DMS153 treated with DMSO at 0.1 percent for 48 hours (cell line): ENCODE measurements around the gene FUBP3.

Experiments used
- DNase-seq: peaks from one replicate; lab custom pipeline; 2025; ENCODE audit not compliant: unreplicated experiment; lab: John Stamatoyannopoulos, UW

The FUBP3 gene

DNA sequence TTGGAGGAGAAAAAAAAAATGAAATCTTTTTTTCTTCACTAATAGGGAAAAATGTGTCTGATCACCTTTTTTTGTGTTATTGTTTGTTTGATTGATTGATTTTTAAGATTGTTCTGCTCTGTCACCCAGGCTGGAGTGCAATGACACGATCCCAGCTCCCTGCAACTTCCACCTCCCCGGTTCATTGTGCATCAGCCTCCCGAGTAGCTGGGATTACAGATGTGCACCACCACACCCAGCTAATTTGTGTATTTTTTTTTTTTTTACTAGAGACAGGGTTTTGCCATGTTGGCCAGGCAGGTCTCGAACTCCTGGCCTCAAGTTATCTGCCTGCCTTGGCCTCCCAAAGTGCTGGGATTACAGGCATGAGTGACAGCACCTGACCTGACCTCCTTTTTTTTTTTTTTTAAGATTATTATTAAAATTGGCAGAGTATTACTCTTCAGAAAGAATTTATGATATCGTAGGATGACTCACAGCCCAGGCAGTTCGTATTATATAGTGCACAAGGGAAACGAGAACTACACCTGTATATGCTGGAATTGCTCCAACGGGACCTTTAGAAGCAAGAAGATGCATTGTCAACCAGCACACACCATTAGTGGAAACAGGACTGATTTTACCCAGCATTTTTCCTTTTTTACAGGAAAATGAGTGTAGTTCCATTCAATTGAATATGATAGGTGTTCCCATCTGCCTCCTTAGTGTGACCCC lies 27.7 kb downstream of the FUBP3 start:
- DNase-seq = no peak

DNA sequence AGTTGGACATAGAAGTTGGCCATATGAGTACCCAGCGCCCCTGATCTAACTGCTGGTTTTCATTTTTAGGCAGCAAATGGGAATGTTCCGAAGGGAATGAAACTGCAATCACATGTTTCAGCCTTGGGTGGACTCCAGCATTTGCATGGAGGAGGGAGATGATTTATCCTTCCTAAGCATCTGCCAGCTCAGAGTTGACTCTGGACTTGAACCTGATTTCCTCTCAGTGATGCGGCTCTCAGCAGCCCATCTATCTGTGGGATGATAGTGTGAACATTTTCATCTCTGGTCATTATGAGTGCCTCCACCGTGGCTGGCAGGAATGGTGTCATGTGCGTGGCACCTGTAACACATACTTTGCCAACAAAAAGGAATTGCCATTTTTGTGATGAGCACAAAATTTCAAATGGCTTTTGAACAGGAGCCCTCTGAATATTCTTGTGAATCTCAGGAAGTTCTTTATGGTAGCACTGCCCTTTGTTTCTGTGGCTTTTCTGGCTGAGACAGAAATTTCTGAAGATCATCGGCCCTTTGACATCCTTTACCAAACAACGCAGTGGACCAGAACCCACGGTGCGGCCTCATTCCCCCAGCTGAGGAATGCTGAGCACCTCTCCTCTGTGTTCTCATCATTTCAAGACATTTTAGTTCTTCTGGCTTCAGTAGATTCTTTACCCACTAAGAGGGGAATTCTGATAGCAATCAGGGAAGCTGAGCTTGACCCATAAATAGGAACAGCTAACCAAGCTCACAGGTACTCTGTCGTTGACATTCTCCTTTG lies 28.5 kb downstream of the FUBP3 start:
- DNase-seq = no peak

DNA sequence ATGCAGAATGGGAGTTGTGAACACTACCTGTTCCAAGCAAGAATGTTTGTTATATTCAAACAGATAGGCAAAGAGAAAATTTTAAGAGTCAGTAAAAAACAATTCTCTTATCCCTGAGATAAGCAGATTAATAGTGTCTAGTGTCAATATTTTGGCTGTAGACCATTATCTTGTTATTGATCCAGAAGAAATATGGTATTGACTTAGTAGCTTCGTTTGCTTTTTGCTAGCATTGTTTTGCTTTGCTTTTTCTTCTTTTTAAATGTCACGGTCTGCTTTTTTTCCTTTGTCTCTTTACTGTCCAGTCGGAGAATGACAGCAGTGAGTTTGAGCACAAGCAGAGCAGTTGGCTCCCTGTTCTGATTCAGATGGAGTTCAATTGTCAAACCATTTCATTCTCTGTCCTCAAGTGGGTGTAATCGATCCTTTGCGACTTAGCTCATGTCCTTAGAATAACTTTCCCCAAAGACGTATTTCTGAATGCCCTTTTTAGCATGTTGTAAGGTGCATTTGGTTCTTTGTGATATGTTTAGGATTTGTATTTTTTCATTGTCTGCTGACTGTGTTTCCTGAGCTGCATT lies 29.3 kb downstream of the FUBP3 start:
- DNase-seq = no peak

DNA sequence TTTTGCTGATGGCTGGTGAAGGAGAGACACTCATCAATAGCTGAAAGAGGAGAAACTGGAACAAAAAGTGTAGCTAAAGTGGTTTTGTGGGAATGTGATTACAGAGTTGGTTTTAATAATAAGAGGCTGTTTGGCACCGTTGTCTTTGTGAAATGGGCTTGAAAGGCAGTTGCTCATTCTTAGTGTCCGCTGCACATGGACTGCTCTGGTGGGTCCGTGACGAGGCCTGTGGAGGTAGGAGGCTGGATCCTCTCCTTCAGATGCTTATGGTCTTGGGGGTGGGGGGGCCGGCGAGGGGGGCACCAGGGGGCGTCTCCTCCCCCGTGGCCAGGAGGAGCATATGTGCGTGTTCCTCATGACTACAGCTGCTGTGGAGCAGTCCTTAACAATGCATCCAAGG lies 29.8 kb downstream of the FUBP3 start:
- no peak for DNase-seq

DNA sequence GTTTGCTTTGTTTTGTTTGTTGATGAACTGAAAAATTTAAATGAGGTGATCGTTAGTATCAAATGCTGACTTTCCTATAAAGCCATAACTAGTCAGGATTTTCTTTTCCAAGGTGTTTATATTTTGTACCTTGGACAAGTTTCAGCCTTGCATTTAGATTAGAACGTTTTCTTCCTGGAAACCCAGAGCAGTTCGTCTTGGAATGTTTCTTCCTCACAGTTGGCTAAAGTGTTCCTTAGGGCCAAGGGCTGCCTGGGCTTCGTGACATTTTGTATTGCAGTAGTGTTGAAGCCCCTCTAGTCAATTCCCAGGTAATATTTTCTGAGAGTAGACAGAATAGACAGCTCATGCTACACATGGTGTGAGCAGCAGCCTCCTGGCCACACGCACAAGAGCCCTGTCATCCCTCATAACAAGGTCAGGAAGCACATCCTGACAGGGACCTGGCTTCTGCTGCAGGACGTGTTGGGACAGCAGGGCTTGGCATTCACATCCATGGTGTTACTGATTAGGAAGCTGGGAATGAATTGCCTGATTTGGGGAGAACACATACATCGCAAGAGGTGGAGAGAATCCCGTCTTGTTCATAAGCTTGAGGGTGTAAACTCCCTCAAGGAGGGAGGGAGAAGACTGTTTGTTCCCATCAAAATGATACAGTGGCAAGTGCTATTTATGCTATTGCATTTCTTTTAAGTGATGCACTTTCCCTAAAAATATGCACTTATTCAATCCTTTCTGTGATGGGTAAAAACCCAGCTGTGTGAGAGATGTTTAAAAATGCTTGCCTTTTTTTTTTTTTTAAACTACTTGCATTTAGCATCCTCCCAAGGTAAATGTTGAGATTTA lies 31.7 kb downstream of the FUBP3 start:
- no peak for DNase-seq

DNA sequence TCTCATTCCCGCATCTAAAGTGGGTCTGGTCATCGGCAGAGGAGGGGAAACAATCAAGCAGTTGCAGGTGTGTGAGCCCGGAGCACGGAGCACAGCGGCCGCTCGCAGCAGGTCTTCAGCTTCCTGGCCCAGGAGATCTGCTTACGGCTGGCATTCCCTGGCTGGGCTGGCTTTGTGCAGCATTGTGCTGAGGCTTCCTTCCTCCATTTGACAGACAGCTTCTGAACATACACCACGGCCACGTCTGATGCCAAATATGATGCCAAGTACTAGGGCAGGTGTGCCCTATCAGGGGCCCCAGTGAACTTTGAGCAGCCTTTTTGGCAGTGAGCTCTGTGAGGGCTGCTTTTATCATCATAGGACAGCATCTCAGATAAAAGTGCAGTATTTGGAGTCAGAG lies 37.1 kb downstream of the FUBP3 start:
- no peak for DNase-seq

DNA sequence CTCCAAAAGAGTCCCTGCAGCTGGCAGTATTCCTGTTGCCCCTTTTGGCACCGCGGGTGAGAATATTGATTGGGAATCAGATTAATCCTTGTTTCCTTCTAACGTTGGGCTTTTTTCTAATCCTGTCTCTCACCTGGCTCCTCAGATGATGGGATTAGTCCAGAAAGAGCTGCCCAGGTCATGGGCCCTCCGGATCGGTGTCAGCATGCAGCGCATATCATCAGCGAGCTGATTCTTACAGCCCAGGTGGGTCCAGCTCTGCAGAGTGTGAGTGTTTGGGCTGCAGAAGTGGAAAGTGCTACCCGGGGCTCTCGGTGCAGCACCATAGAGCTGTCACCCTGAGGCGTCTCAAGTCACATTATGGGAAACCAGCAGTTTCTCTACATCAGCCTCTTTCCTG lies 44.1 kb downstream of the FUBP3 start:
- no peak for DNase-seq

DNA sequence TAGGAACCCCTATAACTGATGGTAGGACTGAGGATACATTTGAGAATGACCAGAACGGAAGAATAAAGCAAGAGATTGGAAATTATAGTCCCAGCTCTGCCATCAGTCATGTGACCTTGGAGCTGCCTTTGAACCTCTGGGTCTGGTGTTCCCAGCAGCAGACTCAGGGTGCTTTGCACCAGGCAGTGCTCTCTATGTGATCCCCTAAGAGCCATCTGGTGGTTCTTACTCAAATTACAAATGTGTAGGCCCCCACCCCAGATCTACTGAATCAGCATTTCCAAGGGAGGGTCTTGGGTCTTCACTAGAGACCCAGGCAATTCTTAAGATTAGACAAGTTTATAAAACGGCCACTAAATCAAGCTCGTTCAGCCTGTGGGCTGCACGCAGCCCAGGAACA lies 44.8 kb downstream of the FUBP3 start:
- DNase-seq = no peak

DNA sequence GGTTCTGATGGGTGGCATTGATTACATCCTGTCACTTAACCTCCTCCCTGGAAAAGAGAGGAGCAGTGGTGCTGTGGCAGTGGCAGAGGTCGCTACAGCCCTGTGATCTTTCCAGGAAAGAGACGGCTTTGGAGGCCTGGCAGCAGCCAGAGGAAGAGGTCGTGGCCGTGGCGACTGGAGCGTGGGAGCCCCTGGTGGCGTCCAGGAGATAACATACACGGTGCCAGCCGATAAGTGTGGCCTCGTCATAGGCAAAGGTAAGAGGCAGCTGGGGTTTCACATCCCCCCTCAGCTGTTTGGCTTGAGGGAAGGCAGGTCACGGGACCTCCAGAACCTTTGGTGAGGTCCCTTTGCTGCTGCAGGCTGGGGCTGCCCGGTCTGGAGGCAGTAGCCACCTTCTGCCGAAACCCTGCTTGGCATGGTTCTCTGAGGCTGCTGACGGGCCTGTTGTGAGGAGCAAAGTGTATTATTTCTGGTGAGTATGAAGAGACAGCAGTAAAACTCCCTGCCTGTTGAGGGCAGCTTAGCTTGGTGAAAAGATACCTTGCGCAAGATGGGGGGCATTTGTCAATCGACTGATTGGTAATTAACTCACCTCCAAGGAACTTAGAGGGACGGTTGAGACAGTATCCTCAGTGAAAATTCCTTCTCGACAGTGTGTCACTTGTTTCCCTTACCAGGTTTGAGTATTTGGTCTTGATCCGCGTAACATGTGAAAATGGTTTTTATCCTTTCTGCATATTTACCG lies 47.0 kb downstream of the FUBP3 start:
- DNase-seq = no peak

DNA sequence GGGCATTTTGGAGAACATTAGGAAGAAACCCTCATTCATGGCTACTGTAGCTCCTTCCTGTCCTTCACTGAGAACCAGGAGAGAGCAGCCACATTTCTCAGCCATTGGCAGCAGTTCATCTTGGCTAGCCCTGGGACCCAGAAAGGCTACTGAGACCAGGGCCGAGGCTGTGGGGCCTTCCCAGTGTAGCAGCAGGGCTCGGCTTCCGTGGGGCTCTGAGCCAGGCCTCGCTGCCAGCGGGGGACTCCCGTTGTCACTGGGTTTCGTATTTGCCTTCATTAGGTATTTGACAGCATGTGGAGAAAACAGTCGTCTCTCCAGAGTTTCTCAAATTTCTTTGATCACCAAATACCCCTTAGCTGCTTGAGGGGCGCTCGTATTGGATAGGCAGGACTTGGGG lies 47.7 kb downstream of the FUBP3 start:
- no peak for DNase-seq

DNA sequence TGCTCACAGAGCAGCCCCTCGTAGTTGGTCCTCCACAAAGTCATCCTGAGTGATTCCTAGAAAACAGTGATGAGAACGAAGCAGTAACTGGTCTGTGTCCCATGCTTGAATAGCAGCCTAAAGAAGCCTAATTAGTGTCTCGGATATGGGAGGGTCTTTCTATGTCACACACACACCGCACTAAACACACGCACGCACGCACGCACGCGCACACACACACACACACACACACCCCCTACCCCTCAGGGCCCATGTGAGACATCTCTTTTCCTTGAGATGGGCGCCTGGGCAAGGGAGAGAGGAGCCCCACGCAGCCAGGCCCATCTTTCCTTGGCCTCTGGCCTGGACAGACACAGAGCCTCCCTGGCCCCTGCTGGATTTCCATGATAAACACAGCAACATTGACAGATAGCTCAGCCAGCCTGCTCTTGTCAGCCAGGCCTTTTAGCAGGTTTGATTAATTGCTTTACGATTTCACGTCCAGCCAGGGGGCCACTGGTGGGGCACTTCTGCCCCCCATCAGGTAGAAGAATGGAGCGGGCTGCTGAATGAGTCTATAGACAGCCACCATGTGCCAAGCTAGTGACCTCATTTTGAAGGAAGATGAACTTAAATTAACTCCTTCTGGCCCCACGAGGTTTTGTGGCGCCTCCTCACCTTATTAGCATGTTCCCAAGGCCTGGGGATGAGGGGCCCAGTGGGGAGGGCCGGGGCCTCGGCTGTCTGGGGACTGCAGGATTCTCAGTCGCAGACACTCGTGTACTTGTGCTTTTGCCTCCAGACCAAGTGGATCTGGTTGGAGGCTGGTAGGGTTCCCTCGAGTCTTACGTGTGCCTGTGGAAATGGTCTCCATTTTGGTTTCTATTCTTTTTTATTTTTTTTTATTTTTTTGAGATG lies 48.8 kb downstream of the FUBP3 start:
- DNase-seq = no peak

DNA sequence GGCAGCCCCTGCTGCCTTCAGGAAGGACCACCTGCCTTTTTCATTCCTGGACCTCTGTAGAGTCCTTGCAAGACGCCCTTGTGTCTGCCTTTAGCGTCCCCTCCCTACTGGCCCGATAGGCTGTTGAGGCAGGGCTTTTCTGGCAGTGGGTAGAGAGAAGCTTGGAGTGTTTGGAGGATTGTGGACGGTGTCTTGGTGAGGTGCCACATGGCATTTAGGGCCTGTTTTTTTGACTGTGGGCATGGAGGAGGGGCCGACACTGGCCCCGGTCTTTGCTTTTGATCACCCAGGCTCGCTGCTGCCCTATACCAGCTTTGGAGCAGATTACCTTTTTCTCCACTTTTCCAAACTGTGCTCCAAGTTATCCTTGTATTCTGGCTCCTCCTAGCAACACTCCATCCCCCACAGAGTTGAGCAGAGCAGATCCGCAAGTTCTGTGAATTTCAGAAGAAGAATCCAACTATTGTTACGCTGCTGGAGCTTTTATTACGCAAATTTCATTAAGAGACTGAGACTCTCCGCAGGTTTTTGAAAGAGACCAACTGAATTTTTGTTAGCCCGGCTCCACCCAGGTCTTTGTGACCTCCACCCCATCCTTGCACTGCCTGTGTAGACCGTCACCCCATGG lies 50.2 kb downstream of the FUBP3 start:
- DNase-seq = no peak

DNA sequence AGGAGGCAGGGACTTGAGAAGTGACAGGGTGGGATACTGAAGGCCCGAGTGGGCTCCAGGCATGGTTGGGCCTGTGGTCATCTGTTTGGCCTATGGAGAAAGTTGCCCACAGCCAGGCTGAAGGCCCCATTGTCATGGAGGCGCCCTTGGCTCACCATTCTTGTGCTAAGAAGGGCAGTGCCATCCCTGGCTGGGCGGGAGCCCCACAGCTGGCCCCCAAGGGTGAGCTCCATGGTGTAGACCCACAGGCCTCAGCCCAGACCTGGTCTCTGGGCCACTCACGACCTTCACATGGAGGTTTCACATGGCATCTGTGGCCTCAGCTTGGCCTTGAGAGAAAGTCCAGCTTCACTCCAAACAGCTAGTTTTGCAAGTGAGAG lies 50.7 kb downstream of the FUBP3 start:
- DNase-seq = no peak

DNA sequence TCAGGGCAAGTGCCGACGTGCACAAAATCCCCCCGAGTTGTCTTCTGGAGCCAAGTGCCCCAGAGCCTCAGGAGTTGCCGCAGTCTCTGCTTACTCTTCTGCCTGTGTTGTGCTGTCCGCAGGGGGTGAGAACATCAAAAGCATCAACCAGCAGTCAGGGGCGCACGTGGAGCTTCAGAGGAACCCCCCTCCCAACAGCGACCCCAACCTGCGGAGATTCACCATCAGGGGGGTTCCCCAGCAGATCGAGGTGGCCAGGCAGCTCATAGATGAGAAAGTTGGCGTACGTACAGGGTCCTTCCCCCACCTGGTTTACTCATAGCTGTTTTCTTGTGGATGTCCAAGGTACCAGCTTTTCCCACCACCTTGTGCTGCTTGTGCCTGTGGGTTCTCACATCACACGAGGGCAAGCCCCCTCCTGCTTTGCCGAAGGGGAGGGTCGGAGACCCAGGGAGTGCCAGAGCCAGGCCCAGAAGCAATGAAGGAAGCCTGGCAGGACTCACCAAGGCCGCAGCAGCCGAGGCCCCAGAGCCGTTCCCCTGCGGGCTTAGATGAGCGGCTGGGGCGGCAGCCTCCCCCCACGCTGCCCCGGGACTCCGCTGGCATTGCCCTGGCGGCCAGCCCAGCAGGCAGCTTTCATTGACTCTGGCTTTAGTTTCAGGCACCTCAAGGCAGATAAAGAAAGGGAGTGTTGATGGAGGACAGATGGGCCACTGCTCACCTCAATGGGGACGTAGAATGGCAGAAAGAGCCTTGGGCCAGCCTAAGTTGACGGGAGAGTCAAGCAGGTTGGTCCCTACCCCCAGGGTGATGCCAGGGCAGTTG lies 51.3 kb downstream of the FUBP3 start:
- no peak for DNase-seq

DNA sequence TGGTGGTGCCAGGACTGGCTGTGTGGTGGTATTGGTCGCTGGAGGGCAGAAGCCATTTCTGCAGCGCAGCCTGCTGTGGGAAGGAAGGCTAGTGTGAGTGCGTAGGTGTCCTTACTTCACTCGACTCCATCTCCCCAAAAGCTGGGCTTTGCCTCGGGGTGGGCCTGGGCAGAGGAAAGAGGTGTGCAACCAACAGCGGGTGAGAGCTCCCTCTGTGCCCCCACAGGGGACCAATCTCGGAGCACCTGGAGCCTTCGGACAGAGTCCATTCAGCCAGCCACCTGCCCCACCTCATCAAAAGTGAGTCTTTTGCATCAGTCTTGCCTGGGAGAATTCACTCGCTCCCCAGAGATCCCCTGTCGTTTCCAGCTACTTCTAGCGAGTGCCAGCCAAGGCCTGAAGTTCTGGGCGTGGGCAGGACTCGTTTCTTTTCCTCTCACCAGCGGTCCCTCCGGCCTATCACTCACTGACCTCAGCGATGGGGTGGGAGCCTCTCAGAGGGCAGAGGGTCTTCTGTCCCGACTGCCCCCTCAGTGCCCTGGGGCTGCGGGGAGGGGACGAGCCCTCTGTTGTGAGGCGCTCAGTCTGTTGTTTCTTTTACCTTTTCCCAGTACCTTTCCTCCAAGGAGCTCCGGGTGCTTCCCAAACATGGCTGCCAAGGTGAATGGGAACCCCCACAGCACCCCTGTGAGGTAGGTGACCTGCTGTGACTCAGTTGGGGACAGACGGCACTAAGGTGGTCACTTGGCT lies 52.1 kb downstream of the FUBP3 start:
- DNase-seq = no peak

DNA sequence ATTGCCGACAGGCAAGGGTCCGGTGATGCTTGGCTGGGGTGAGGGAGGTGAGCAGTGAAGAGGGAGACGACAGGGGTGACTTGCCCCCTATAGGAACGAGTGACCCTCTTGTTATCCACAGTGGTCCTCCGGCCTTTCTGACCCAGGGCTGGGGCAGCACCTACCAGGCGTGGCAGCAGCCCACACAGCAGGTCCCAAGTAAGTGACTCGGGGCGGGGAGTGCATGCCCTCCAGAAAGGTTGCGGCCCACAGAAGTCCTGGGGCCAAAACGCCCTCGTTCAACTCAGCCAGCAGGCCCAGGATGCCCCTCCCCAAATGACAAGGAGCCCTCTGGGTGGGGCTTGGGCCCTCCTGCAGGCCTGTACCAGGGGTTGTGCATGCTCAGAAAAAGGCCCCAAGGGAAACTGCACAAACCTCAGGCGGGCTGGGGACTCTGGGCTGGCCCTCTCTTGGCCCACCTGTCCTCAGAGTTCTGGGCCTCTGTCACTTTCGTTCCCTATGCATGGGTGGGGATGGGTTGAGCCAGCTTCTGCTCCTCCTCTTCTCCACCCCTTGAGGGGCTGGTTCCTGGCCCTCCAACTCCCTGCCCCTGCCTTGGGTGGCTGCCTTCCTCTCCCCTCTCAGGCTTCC lies 52.8 kb downstream of the FUBP3 start:
- DNase-seq = no peak

DNA sequence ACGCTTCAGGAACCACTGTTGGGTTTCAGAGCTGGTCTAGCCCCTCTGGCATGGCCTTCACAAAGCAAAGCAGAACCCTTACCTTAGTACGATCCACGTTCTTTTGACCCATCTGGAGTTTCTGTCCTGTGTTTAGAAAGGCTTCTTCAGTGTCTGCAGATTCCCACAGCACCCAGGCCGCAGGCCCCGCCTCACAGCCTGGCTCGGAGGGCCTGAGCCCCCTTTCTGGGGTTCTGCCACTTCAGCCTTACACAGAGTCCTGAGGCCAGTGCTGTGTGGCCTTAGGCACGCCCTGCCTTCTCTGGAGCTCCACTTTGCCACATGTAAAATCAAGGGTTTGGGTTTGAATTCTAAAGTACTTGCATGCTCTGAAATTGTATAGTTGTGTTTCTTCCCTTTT lies 53.5 kb downstream of the FUBP3 start:
- DNase-seq = no peak
